SJCRH30 (cell line): ENCODE results near the gene ZNF326. TPM values are rescaled to one million over a fixed set of nuclear protein-coding genes. Genes with fewer than 3 reads are reported as not detected.

Experiments used
- DNase-seq, 2 experiments: peaks; one replicate each; pipeline ENCODE4 v3.0.0-alpha.2; 2015 to 2020
- H3K27ac ChIP-seq: fragments of 250-450 bp; sonication (Bioruptor Pico); 2 replicates; pipeline ENCODE4 v1.5.1; 2020; ENCODE audit warnings: mild to moderate bottlenecking, moderate library complexity
- H3K27me3 ChIP-seq: fragments of 250-450 bp; sonication (Bioruptor Pico); 2 replicates; pipeline ENCODE4 v1.5.1; 2020; ENCODE audit warnings: mild to moderate bottlenecking, moderate library complexity
- H3K36me3 ChIP-seq: fragments of 250-450 bp; sonication (Bioruptor Pico); 2 replicates; pipeline ENCODE4 v1.5.1; 2020; ENCODE audit warnings: mild to moderate bottlenecking, moderate library complexity
- H3K4me1 ChIP-seq: fragments of 250-450 bp; sonication (Bioruptor Pico); 2 replicates; pipeline ENCODE4 v1.5.1; 2020; ENCODE audit warnings: mild to moderate bottlenecking, moderate library complexity
- H3K4me3 ChIP-seq: fragments of 250-450 bp; sonication (Bioruptor Pico); 2 replicates; pipeline ENCODE4 v1.5.1; 2020; ENCODE audit warnings: mild to moderate bottlenecking, moderate library complexity
- H3K9me3 ChIP-seq: fragments of 250-450 bp; sonication (Bioruptor Pico); replicated peaks from 2 replicates; pipeline ENCODE4 v1.5.1; 2020; ENCODE audit warnings: mild to moderate bottlenecking, moderate library complexity
- total RNA-seq: library from RNA; depleted of rRNA; stranded (reverse); fragments of >200 nt; shearing (Covaris generic); gene quantifications from 2 replicates; pipeline ENCODE4 v1.2.3, GENCODE V29; 2014; rRNA removed

ZNF326 gene
- total RNA-seq, 1 experiment from 2014 or later = 25.8 TPM

GRCh38 chr1:90067194-90067931 is 72.5 kb downstream of the ZNF326 start:
- H3K4me1 ChIP-seq = no peaks in the 10 kb centered on the region
- no peak overlapping the region for H3K4me3 ChIP-seq

GRCh38 chr1:90068611-90069280 is 73.8 kb downstream of the ZNF326 start:
- no peak for DNase-seq
- Histone ChIP-seq H3K4me1 (no peaks in the 10 kb centered on the region), H3K27me3 (no peaks in the 10 kb centered on the region), H3K4me3 (no peak overlapping the region), H3K27ac (no peak overlapping the region), H3K36me3 (no peaks in the 10 kb centered on the region), H3K9me3 (no peaks in the 10 kb centered on the region)

More at GRCh38 chr1:90067194-90067931, 72.5 kb downstream of the ZNF326 start:
- H3K27me3 ChIP-seq = no peaks in the 10 kb centered on the region
- no peaks in the 10 kb centered on the region for H3K36me3 ChIP-seq
- DNase-seq = no peak
- H3K9me3 ChIP-seq = peaks cover 3% of the 10 kb centered on the region; the same call in 1 of the 2 replicates
- H3K27ac ChIP-seq = no peak overlapping the region

- Histone ChIP-seq H3K4me3 (no peak overlapping the region), H3K27me3 (no peaks in the 10 kb centered on the region), H3K9me3 (no peaks in the 10 kb centered on the region), H3K27ac (no peak overlapping the region), H3K36me3 (no peaks in the 10 kb centered on the region), H3K4me1 (no peaks in the 10 kb centered on the region)
- DNase-seq = no peak
Observed at GRCh38 chr1:90074137-90074536, 79.2 kb downstream of the ZNF326 start.

- DNase-seq = no peak
- Histone ChIP-seq H3K36me3 (no peaks in the 10 kb centered on the region), H3K4me1 (no peaks in the 10 kb centered on the region), H3K27ac (no peak overlapping the region), H3K4me3 (no peak overlapping the region), H3K9me3 (no peaks in the 10 kb centered on the region), H3K27me3 (no peaks in the 10 kb centered on the region)
Observed at GRCh38 chr1:90074566-90074965, 79.7 kb downstream of the ZNF326 start.

- Histone ChIP-seq H3K27me3 (no peaks in the 10 kb centered on the region), H3K36me3 (no peaks in the 10 kb centered on the region), H3K9me3 (no peaks in the 10 kb centered on the region), H3K27ac (no peak overlapping the region), H3K4me3 (no peak overlapping the region), H3K4me1 (no peaks in the 10 kb centered on the region)
- DNase-seq = no peak
Observed at GRCh38 chr1:90074970-90075391, 80.1 kb downstream of the ZNF326 start.

- H3K9me3 ChIP-seq = no peaks in the 10 kb centered on the region
- no peaks in the 10 kb centered on the region for H3K36me3 ChIP-seq
- no peak overlapping the region for H3K27ac ChIP-seq
- no peaks in the 10 kb centered on the region for H3K27me3 ChIP-seq
- no peak overlapping the region for H3K4me3 ChIP-seq
- H3K4me1 ChIP-seq = no peaks in the 10 kb centered on the region
- DNase-seq = no peak
Observed at GRCh38 chr1:90083995-90084394, 89.1 kb downstream of the ZNF326 start.

Other genes starting within 250 kb of the ZNF326 start
- gene LRRC8D, start 174.1 kb upstream of the ZNF326 start, total RNA-seq = 13.4 and 16.1 TPM in 2 replicates